ENCODE data around the gene ZNF232.
"Not testable (repeated sequence)": the region's sequence is repeated elsewhere in the genome, so short reads cannot be mapped to it uniquely, and the experiment has no call there.

DNA sequence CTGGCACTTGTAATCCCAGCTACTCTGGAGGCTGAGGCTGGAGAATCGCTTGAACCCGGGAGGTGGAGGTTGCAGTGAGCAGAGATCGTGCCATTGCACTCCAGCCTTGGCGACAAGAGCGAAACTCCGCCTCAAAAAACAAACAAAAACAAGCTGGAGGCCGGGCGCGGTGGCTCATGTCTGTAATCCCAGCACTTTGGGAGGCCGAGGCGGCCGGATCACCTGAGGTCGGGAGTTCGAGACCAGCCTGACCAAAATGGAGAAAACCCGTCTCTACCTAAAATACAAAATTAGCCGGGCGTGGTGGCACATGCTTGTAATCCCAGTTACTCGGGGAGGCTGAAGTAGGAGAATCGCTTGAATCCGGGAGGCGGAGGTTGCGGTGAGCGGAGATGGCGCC, 34.4 kb downstream of the ZNF232 start:
- TF ChIP-seq POLR2A (IDR thresholded peaks at IDR 0.05; ENCODE audit: low read depth): not testable (repeated sequence)
- TF ChIP-seq, protein P1, sequence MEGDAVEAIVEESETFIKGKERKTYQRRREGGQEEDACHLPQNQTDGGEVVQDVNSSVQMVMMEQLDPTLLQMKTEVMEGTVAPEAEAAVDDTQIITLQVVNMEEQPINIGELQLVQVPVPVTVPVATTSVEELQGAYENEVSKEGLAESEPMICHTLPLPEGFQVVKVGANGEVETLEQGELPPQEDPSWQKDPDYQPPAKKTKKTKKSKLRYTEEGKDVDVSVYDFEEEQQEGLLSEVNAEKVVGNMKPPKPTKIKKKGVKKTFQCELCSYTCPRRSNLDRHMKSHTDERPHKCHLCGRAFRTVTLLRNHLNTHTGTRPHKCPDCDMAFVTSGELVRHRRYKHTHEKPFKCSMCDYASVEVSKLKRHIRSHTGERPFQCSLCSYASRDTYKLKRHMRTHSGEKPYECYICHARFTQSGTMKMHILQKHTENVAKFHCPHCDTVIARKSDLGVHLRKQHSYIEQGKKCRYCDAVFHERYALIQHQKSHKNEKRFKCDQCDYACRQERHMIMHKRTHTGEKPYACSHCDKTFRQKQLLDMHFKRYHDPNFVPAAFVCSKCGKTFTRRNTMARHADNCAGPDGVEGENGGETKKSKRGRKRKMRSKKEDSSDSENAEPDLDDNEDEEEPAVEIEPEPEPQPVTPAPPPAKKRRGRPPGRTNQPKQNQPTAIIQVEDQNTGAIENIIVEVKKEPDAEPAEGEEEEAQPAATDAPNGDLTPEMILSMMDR (IDR thresholded peaks at IDR 0.05): not testable (repeated sequence)

All from esophagus muscularis mucosa (tissue), 3 donors.